ENCODE results near the gene ATP9B.

Gene ATP9B

GRCh38 chr18:79345981-79346380, 276.8 kb downstream of the ATP9B start:
- H3K4me3 ChIP-seq (ENCODE audit: low read length): no peak overlapping the region
- no peaks in the 10 kb centered on the region for H4K20me1 ChIP-seq (ENCODE audit: insufficient read depth, low read length)
- no peak overlapping the region for H3K27ac ChIP-seq (ENCODE audit: low read length)
- H2AFZ ChIP-seq (ENCODE audit: low read depth, low read length): no peak overlapping the region
- H3K9me3 ChIP-seq (ENCODE audit: insufficient read depth, low read length): no peaks in the 10 kb centered on the region
- H3K4me2 ChIP-seq (ENCODE audit: low read length): no peak overlapping the region
- H3K4me1 ChIP-seq (ENCODE audit: low read length): no peaks in the 10 kb centered on the region
- H3K27me3 ChIP-seq (ENCODE audit: low read depth, low read length): no peaks in the 10 kb centered on the region
- no peaks in the 10 kb centered on the region for H3K79me2 ChIP-seq (ENCODE audit: low read length)
- H3K36me3 ChIP-seq (replicated peaks; ENCODE audit: low read depth, low read length): peaks cover 31% of the 10 kb centered on the region
- TF ChIP-seq CTCF (IDR thresholded peaks at IDR 0.05; ENCODE audit: low read depth, low read length): no peak
- no peak for TF ChIP-seq EZH2phosphoT487 (IDR thresholded peaks at IDR 0.05; ENCODE audit: low read depth)
- no peak overlapping the region for H3K9ac ChIP-seq (ENCODE audit: low read length)

GRCh38 chr18:79348066-79348465, 278.9 kb downstream of the ATP9B start:
- Histone ChIP-seq H3K9me3 (ENCODE audit: insufficient read depth, low read length) (no peaks in the 10 kb centered on the region), H3K27me3 (ENCODE audit: low read depth, low read length) (no peaks in the 10 kb centered on the region), H2AFZ (ENCODE audit: low read depth, low read length) (no peak overlapping the region), H4K20me1 (ENCODE audit: insufficient read depth, low read length) (no peaks in the 10 kb centered on the region), H3K4me3 (ENCODE audit: low read length) (no peak overlapping the region), H3K27ac (ENCODE audit: low read length) (no peak overlapping the region), H3K9ac (ENCODE audit: low read length) (no peak overlapping the region), H3K4me2 (ENCODE audit: low read length) (no peak overlapping the region), H3K4me1 (ENCODE audit: low read length) (no peaks in the 10 kb centered on the region), H3K79me2 (ENCODE audit: low read length) (no peaks in the 10 kb centered on the region), H3K36me3 (replicated peaks; ENCODE audit: low read depth, low read length) (peaks cover 32% of the 10 kb centered on the region)
- TF ChIP-seq EZH2phosphoT487 (IDR thresholded peaks at IDR 0.05; ENCODE audit: low read depth) (no peak), CTCF (IDR thresholded peaks at IDR 0.05; ENCODE audit: low read depth, low read length) (no peak)

GRCh38 chr18:79352432-79352831, 283.2 kb downstream of the ATP9B start:
- no peak for TF ChIP-seq EZH2phosphoT487 (IDR thresholded peaks at IDR 0.05; ENCODE audit: low read depth)
- no peak for TF ChIP-seq CTCF (IDR thresholded peaks at IDR 0.05; ENCODE audit: low read depth, low read length)
- Histone ChIP-seq H2AFZ (ENCODE audit: low read depth, low read length) (no peak overlapping the region), H3K79me2 (ENCODE audit: low read length) (no peaks in the 10 kb centered on the region), H3K27me3 (ENCODE audit: low read depth, low read length) (no peaks in the 10 kb centered on the region), H3K27ac (ENCODE audit: low read length) (no peak overlapping the region), H3K36me3 (replicated peaks; ENCODE audit: low read depth, low read length) (peaks cover 14% of the 10 kb centered on the region), H4K20me1 (ENCODE audit: insufficient read depth, low read length) (no peaks in the 10 kb centered on the region), H3K4me2 (ENCODE audit: low read length) (no peak overlapping the region), H3K9me3 (ENCODE audit: insufficient read depth, low read length) (no peaks in the 10 kb centered on the region), H3K4me1 (ENCODE audit: low read length) (peaks cover 23% of the 10 kb centered on the region), H3K4me3 (ENCODE audit: low read length) (no peak overlapping the region), H3K9ac (ENCODE audit: low read length) (no peak overlapping the region)

- peaks cover 23% of the 10 kb centered on the region for H3K4me1 ChIP-seq (ENCODE audit: low read length)
- TF ChIP-seq CTCF (IDR thresholded peaks at IDR 0.05; ENCODE audit: low read depth, low read length): peak; percentile 47
- no peak for TF ChIP-seq EZH2phosphoT487 (IDR thresholded peaks at IDR 0.05; ENCODE audit: low read depth)
- H4K20me1 ChIP-seq (ENCODE audit: insufficient read depth, low read length): no peaks in the 10 kb centered on the region
- H2AFZ ChIP-seq (ENCODE audit: low read depth, low read length): no peak overlapping the region
- H3K27me3 ChIP-seq (ENCODE audit: low read depth, low read length): no peaks in the 10 kb centered on the region
- peaks cover 10% of the 10 kb centered on the region for H3K36me3 ChIP-seq (replicated peaks; ENCODE audit: low read depth, low read length)
- H3K9ac ChIP-seq (ENCODE audit: low read length): no peak overlapping the region
- H3K79me2 ChIP-seq (ENCODE audit: low read length): no peaks in the 10 kb centered on the region
- H3K27ac ChIP-seq (ENCODE audit: low read length): no peak overlapping the region
- H3K9me3 ChIP-seq (ENCODE audit: insufficient read depth, low read length): no peaks in the 10 kb centered on the region
- H3K4me3 ChIP-seq (ENCODE audit: low read length): no peak overlapping the region
- no peak overlapping the region for H3K4me2 ChIP-seq (ENCODE audit: low read length)
These were observed 284.1 kb downstream of the ATP9B start for GRCh38 chr18:79353267-79353666.
